B cell (primary cell): Measurements from ENCODE around the gene OFD1. TPM values are rescaled to one million over a fixed set of nuclear protein-coding genes. Genes with fewer than 3 reads are reported as not detected.

Source experiments
- ATAC-seq: fragments of 200-7000 bp; cut with Tn5 transposase; one replicate; pipeline ENCODE4 v1.10.0; 2021; ENCODE audit warnings: low read depth, mild to moderate bottlenecking, moderate number of reproducible peaks, moderate library complexity
- CTCF ChIA-PET: fragments of 350-600 bp; sonication (Branson Sonifier 250); formaldehyde crosslinking; loops from one replicate; lab custom pipeline; 2021; ENCODE audit warnings: antibody characterized with exemption, inconsistent platforms; lab: Charles Lee
- POLR2A ChIA-PET: fragments of 350-600 bp; sonication (Branson Sonifier 250); formaldehyde crosslinking; loops from one replicate; lab custom pipeline; 2021; ENCODE audit warnings: antibody characterized with exemption; lab: Charles Lee
- DNase-seq: peaks from one replicate; pipeline ENCODE4 v3.0.0; 2013
- H2AFZ ChIP-seq: 2 replicates; pipeline ENCODE4 v1.6.1; 2012; ENCODE audit warnings: mild to moderate bottlenecking, low read depth, low read length; ENCODE audit not compliant: insufficient read depth, poor library complexity, severe bottlenecking
- H3K27ac ChIP-seq, 2 donors: 1 replicate in 1 of 2; 2 replicates in 1 of 2; pipeline ENCODE4 v1.5.1; 2012 to 2013; ENCODE audit warnings: low read length in 2 of 2, mild to moderate bottlenecking in 2 of 2, moderate library complexity in 1 of 2
- H3K27me3 ChIP-seq, 4 experiments: fragments of 200-600 bp in 1 of 4; sonication (generic) in 1 of 4; replicated peaks in 1 of 4; 1 replicate in 2 of 4; 2 replicates in 2 of 4; pipeline versions ENCODE4 v1.6.1 to v1.7.0; 2013 to 2016; ENCODE audit warnings: low read length in 3 of 4, mild to moderate bottlenecking in 2 of 4, mixed read lengths in 1 of 4, moderate library complexity in 1 of 4; ENCODE audit not compliant: insufficient read depth in 4 of 4, control insufficient read depth in 3 of 4; ENCODE audit errors: control extremely low read depth in 1 of 4
- H3K36me3 ChIP-seq, 2 experiments: replicated peaks in 1 of 2; 1 replicate in 1 of 2; 2 replicates in 1 of 2; pipeline versions ENCODE4 v1.6.1 to v1.7.1; 2013; ENCODE audit warnings: low read length in 1 of 2; ENCODE audit not compliant: insufficient read depth in 2 of 2, control insufficient read depth in 1 of 2; ENCODE audit errors: control extremely low read depth in 1 of 2, extremely low read depth in 1 of 2
- H3K4me1 ChIP-seq, 2 donors: fragments of 200-600 bp in 1 of 2; sonication (generic) in 1 of 2; 1 replicate in 1 of 2; 2 replicates in 1 of 2; pipeline versions ENCODE4 v1.5.1 to v1.6.1; 2013 to 2017; ENCODE audit warnings: low read length in 2 of 2; ENCODE audit not compliant: control insufficient read depth in 2 of 2, insufficient read depth in 2 of 2
- H3K4me2 ChIP-seq: replicated peaks from 2 replicates; pipeline ENCODE3; 2012; ENCODE audit warnings: mild to moderate bottlenecking, low read depth, low read length; ENCODE audit not compliant: poor library complexity, severe bottlenecking
- H3K4me3 ChIP-seq, 5 experiments: fragments of 200-600 bp in 1 of 5; sonication (generic) in 1 of 5; 1 replicate in 3 of 5; 2 replicates in 2 of 5; pipeline versions ENCODE4 v1.5.1 to v1.7.0; 2011 to 2016; ENCODE audit warnings: low read length in 4 of 5, mild to moderate bottlenecking in 4 of 5, low read depth in 2 of 5, control low read depth in 1 of 5, moderate library complexity in 1 of 5; ENCODE audit not compliant: insufficient read depth in 1 of 5; ENCODE audit errors: control extremely low read depth in 1 of 5, extremely low read depth in 1 of 5
- H3K79me2 ChIP-seq: fragments of 200-600 bp; sonication (generic); one replicate; pipeline ENCODE4 v1.6.0; 2016; ENCODE audit warnings: low read length; ENCODE audit not compliant: control insufficient read depth, insufficient read depth
- H3K9ac ChIP-seq: fragments of 200-600 bp; sonication (generic); 2 replicates; pipeline ENCODE4 v1.6.1; 2017; ENCODE audit warnings: mild to moderate bottlenecking, low read length, moderate library complexity
- H3K9me3 ChIP-seq, 3 donors: one replicate each; pipeline versions ENCODE4 v1.6.1 to v1.7.1; 2013; ENCODE audit warnings: low read length in 2 of 3; ENCODE audit not compliant: control insufficient read depth in 2 of 3, insufficient read depth in 1 of 3; ENCODE audit errors: control extremely low read depth in 1 of 3
- H4K20me1 ChIP-seq: 2 replicates; pipeline ENCODE4 v1.6.0; 2012; ENCODE audit warnings: mild to moderate bottlenecking, low read length; ENCODE audit not compliant: insufficient read depth, control insufficient read depth, poor library complexity, severe bottlenecking
- H3K27ac Mint-ChIP-seq: one replicate; pipeline ENCODE4 v1.8.0; 2021; ENCODE audit warnings: mixed read lengths
- H3K27me3 Mint-ChIP-seq: one replicate; pipeline ENCODE4 v1.8.0; 2021; ENCODE audit warnings: mixed read lengths
- H3K4me1 Mint-ChIP-seq: one replicate; pipeline ENCODE4 v1.8.0; 2021; ENCODE audit warnings: mixed read lengths
- H3K4me3 Mint-ChIP-seq: one replicate; pipeline ENCODE4 v1.8.0; 2021; ENCODE audit warnings: mixed read lengths
- H3K9me3 Mint-ChIP-seq: one replicate; pipeline ENCODE4 v1.8.0; 2022; ENCODE audit warnings: mixed read lengths; ENCODE audit not compliant: insufficient read depth
- EZH2 ChIP-seq: IDR thresholded peaks from 2 replicates; pipeline ENCODE4 v1.6.1; 2012; ENCODE audit warnings: borderline replicate concordance, low read depth, mild to moderate bottlenecking, moderate library complexity, low read length; ENCODE audit not compliant: insufficient read depth, poor library complexity, severe bottlenecking
- WGBS: methylation state at CpG from one replicate; pipeline ENCODE4 v1.1.5; 2013; ENCODE audit warnings: missing lambda C conversion rate; ENCODE audit not compliant: insufficient coverage; 5-methylcytosine and 5-hydroxymethylcytosine counted together
- intact Hi-C: fragments of 100-400 bp; cut with micrococcal nuclease; formaldehyde crosslinking; loops from one replicate; pipeline ENCODE4 v1.10.0; 2022
- polyA plus RNA-seq: library from polyadenylated mRNA; depleted of rRNA; stranded (reverse); fragments of >200 nt; gene quantifications from 2 replicates; pipeline ENCODE4 v1.2.3, GENCODE V29; 2012
- total RNA-seq, 2 donors: library from RNA; stranded (reverse); fragments of 120-200 nt in 1 of 2; gene quantifications; 1 replicate in 1 of 2; 2 replicates in 1 of 2; pipeline versions ENCODE4 v1.2.3 to v1.2.4, GENCODE V29; 2013 to 2022
- TF ChIP-seq, protein P1 (sequence below): fragments of 200-600 bp; IDR thresholded peaks from one replicate; pipeline ENCODE4 v1.8.0; 2022; ENCODE audit warnings: antibody characterized with exemption, mild to moderate bottlenecking

Gene OFD1
- total and polyA plus RNA-seq, 2 donors (not counting 1 experiment from before 2014, with no cell fraction given) = 40.6 to 84.9 TPM

- no CpG with 5 or more reads among the region's 2 CpGs for WGBS
- CTCF ChIA-PET = interaction anchor here (0.6 to 2.1 kb wide), 6 partner anchors 9 to 751 kb away, joined by 3 to 14 read pairs (median 4); partner anchors contain the start of genes OFD1, RAB9A and TRAPPC2
- H3K4me2 ChIP-seq = peak overlapping the region; percentile 62
Measured at GRCh38 chrX:13697455-13697854, 37.1 kb upstream of the OFD1 start.

GRCh38 chrX:13697976-13698375 lies 36.6 kb upstream of the OFD1 start:
- Histone ChIP-seq H3K4me1 (peaks cover 61 to 80% of the 10 kb centered on the region in 2 donors), H3K27ac (peak overlapping the region; percentile 52 to 57), H2AFZ (no peak overlapping the region), H3K36me3 (no peaks in the 10 kb centered on the region), H3K79me2 (peaks cover 79% of the 10 kb centered on the region), H3K4me2 (peak overlapping the region; percentile 62), H3K9me3 (no peaks in the 10 kb centered on the region), H3K4me3 (peak overlapping the region in 1 of 5 experiments; percentile 6), H4K20me1 (peaks cover 28% of the 10 kb centered on the region), H3K9ac (peak overlapping the region; percentile 31), H3K27me3 (no peaks in the 10 kb centered on the region)
- Mint-ChIP-seq H3K27ac (peak overlapping the region; percentile 37), H3K4me3 (peak overlapping the region; percentile 59), H3K4me1 (peaks cover 80% of the 10 kb centered on the region), H3K27me3 (no peaks in the 10 kb centered on the region), H3K9me3 (no peaks in the 10 kb centered on the region)
- ChIA-PET CTCF (interaction anchor here (0.8 to 2.1 kb wide), 6 partner anchors 9 to 50 kb away, joined by 3 to 14 read pairs (median 4); partner anchors contain the start of genes OFD1, RAB9A and TRAPPC2), POLR2A (interaction anchor here (0.5 to 1.3 kb wide), 2 partner anchors 17 to 36 kb away, joined by 6 to 7 read pairs; partner anchors contain the start of genes OFD1 and TRAPPC2)
- ATAC-seq = no peak
- DNase-seq = peak; percentile 52
- intact Hi-C loops = loop anchor here (1.0 to 2.0 kb wide), 2 partner anchors 9 to 35 kb away; partner anchors contain the start of gene RAB9A
- TF ChIP-seq EZH2 = no peak
- TF ChIP-seq, protein P1, sequence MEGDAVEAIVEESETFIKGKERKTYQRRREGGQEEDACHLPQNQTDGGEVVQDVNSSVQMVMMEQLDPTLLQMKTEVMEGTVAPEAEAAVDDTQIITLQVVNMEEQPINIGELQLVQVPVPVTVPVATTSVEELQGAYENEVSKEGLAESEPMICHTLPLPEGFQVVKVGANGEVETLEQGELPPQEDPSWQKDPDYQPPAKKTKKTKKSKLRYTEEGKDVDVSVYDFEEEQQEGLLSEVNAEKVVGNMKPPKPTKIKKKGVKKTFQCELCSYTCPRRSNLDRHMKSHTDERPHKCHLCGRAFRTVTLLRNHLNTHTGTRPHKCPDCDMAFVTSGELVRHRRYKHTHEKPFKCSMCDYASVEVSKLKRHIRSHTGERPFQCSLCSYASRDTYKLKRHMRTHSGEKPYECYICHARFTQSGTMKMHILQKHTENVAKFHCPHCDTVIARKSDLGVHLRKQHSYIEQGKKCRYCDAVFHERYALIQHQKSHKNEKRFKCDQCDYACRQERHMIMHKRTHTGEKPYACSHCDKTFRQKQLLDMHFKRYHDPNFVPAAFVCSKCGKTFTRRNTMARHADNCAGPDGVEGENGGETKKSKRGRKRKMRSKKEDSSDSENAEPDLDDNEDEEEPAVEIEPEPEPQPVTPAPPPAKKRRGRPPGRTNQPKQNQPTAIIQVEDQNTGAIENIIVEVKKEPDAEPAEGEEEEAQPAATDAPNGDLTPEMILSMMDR = no peak
- WGBS = no CpG with 5 or more reads among the region's 1 CpG

More at GRCh38 chrX:13697455-13697854, 37.1 kb upstream of the OFD1 start:
- Histone ChIP-seq H4K20me1 (peaks cover 28% of the 10 kb centered on the region), H3K9ac (peak overlapping the region; percentile 17), H3K9me3 (no peaks in the 10 kb centered on the region), H3K36me3 (no peaks in the 10 kb centered on the region), H3K27ac (peak overlapping the region; percentile 52 to 57), H3K27me3 (no peaks in the 10 kb centered on the region), H3K79me2 (peaks cover 79% of the 10 kb centered on the region), H3K4me1 (peaks cover 66 to 85% of the 10 kb centered on the region in 2 donors), H2AFZ (no peak overlapping the region), H3K4me3 (peak overlapping the region in 1 of 5 experiments; percentile 6)
- H3K4me1 Mint-ChIP-seq = peaks cover 82% of the 10 kb centered on the region
- TF ChIP-seq, protein P1 = no peak
- no peak for TF ChIP-seq EZH2
- ATAC-seq (peak; percentile 65), DNase-seq (peak; percentile 57)
- intact Hi-C loops = loop anchor here (1.0 kb wide), 1 partner anchor 8 kb away; the partner anchor contains the start of gene RAB9A
- peak overlapping the region; percentile 59 for H3K4me3 Mint-ChIP-seq
- no peaks in the 10 kb centered on the region for H3K9me3 Mint-ChIP-seq
- peak overlapping the region; percentile 2 for H3K27ac Mint-ChIP-seq
- no peaks in the 10 kb centered on the region for H3K27me3 Mint-ChIP-seq
- POLR2A ChIA-PET = interaction anchor here (0.5 to 1.3 kb wide), 2 partner anchors 16 to 37 kb away, joined by 6 to 7 read pairs; partner anchors contain the start of genes OFD1 and TRAPPC2
